Heart right ventricle (tissue), 16 donors: ENCODE results near the gene SOHLH2. TPM values are rescaled to one million over a fixed set of nuclear protein-coding genes. Genes with fewer than 3 reads are reported as not detected.

Experiments
- ATAC-seq, 8 donors: fragments of 200-7000 bp; cut with Tn5 transposase; one replicate each; pipeline ENCODE4 v1.9.1; 2020; ENCODE audit warnings: mild to moderate bottlenecking in 8 of 8, moderate library complexity in 8 of 8, moderate number of reproducible peaks in 1 of 8
- DNase-seq, 2 donors: peaks; one replicate each; pipeline ENCODE4 v3.0.0-alpha.2; 2020
- H3K27ac ChIP-seq, 10 donors: fragments of 200-600 bp; sonication (generic) in 2 of 10; one replicate each; pipeline versions ENCODE4 v1.5.0 to v1.8.0; 2020 to 2022; ENCODE audit warnings: mild to moderate bottlenecking in 3 of 10
- H3K27me3 ChIP-seq, 7 donors: fragments of 200-600 bp; one replicate each; pipeline ENCODE4 v1.8.0; 2021 to 2022; ENCODE audit warnings: mild to moderate bottlenecking in 2 of 7
- H3K36me3 ChIP-seq, 9 donors: fragments of 200-600 bp; sonication (generic) in 1 of 9; one replicate each; pipeline versions ENCODE4 v1.5.0 to v1.8.0; 2020 to 2022; ENCODE audit warnings: mild to moderate bottlenecking in 2 of 9
- H3K4me1 ChIP-seq, 9 donors: fragments of 200-600 bp; sonication (generic) in 1 of 9; one replicate each; pipeline versions ENCODE4 v1.5.0 to v1.8.0; 2020 to 2022; ENCODE audit warnings: mild to moderate bottlenecking in 4 of 9
- H3K4me3 ChIP-seq, 10 donors: fragments of 200-600 bp; sonication (generic) in 2 of 10; one replicate each; pipeline versions ENCODE4 v1.5.0 to v1.8.0; 2020 to 2022; ENCODE audit warnings: mild to moderate bottlenecking in 7 of 10, moderate library complexity in 2 of 10
- H3K9me3 ChIP-seq, 11 donors: fragments of 200-600 bp in 10 of 11; sonication (generic) in 2 of 11; one replicate each; pipeline versions ENCODE4 v1.5.0 to v1.8.0; 2013 to 2022; ENCODE audit warnings: mild to moderate bottlenecking in 2 of 11, control low read depth in 1 of 11, moderate library complexity in 1 of 11
- CTCF ChIP-seq, 9 donors: fragments of 200-600 bp; sonication (generic) in 2 of 9; IDR thresholded peaks; one replicate each; pipeline versions ENCODE4 v1.5.0 to v1.8.0; 2021 to 2022; ENCODE audit warnings: antibody characterized with exemption in 9 of 9, mild to moderate bottlenecking in 5 of 9, moderate library complexity in 1 of 9
- WGBS, 2 donors: extraction: QIAGEN DNeasy Blood & Tissue Kit; methylation state at CpG; one replicate each; pipeline ENCODE4 v1.1.7; 2013; ENCODE audit warnings: inconsistent platforms in 1 of 2; 5-methylcytosine and 5-hydroxymethylcytosine counted together
- intact Hi-C, 10 donors: fragments of 100-400 bp; cut with DNase I; formaldehyde crosslinking; loops; one replicate each; pipeline versions ENCODE4 v1.11.1 to v1.14.2; 2022
- polyA plus RNA-seq, 2 donors: library from polyadenylated mRNA; stranded (reverse); fragments of 200-250 nt; gene quantifications; one replicate each; pipeline ENCODE4 v1.2.3, GENCODE V29; 2013
- total RNA-seq, 10 donors: library from RNA; stranded (reverse); fragmentation: NEBNext Ultra II Directional in 3 of 10; extraction: Animal tissue kit (Norgen Biotek cat#: 25700) in 3 of 10; gene quantifications; one replicate each; pipeline versions ENCODE4 v1.2.1 to v1.2.4, GENCODE V29; 2021 to 2023
- donor health status: Arrhythmogenic right ventricular cardiomyopathy.
- donor health status: ischemic (EF 13 %, LVEDD 7.1; RV severe dilation, severe dysfunction).
- donor health status: healthy with polysubstance abuse.
- donor health status: DM: no; HTN: yes; CAD: no.
- donor health status: DM: no; HTN: no; CAD: no.
- donor health status: ischemic (EF 25% LVEDD 6.9; RV normal size, moderate dysfunction).
- donor health status: ischemic (EF 25% LVEDD 5.7; RV mildly dilated, moderate dysfunction).
- donor health status: healthy.
- donor health status: DM: yes; HTN: yes; CAD: no.
- donor health status: Ischemic cardiomyopathy.
- donor health status: ischemic (EF 35%, LVEDD 5.7; RV mildly dilated, moderate dysfunction).
- donor health status: nonischemic (EF 11% LVEDD 7.7; RV severe dilation, severe dysfunction).
- donor health status: DM: yes; HTN: yes; CAD: no.
- donor health status: PGD.
- donor health status: ischemic (EF 29% LVEDD 5.4; RV normal size, mild dysfunction).
- donor health status: nonischemic (EF 23%, LVEDD 6.1; RV moderate dilation, normal function).

The SOHLH2 gene
- total and polyA plus RNA-seq, 12 donors: 0.10 to 3.0 (median 0.79) TPM; not detected in 2

- no peak for TF ChIP-seq CTCF (IDR thresholded peaks at IDR 0.05)
- H3K9me3 ChIP-seq: no peaks in the 10 kb centered on the region
- no peaks in the 10 kb centered on the region for H3K27me3 ChIP-seq
- H3K4me3 ChIP-seq: no peak overlapping the region
- DNase-seq (no peak), ATAC-seq (no peak)
- no peaks in the 10 kb centered on the region for H3K4me1 ChIP-seq
- H3K36me3 ChIP-seq: no peaks in the 10 kb centered on the region
- H3K27ac ChIP-seq: no peak overlapping the region
- 65 to 80% methylated on average over 4 of the region's 4 CpGs for WGBS, 2 donors
- intact Hi-C loops: loop anchor here in 1 of 10 donors (5.0 kb wide), 1 partner anchor 56 kb away; no protein-coding TSS in a partner anchor
Observed at GRCh38 chr13:36211567-36211966, 2.8 kb downstream of the SOHLH2 start.

- TF ChIP-seq CTCF (IDR thresholded peaks at IDR 0.05): no peak
- DNase-seq (no peak), ATAC-seq (no peak)
- H3K9me3 ChIP-seq: no peaks in the 10 kb centered on the region
- no peak overlapping the region for H3K4me3 ChIP-seq
- H3K4me1 ChIP-seq: no peaks in the 10 kb centered on the region
- intact Hi-C loops: loop anchor here in 1 of 10 donors (5.0 kb wide), 1 partner anchor 57 kb away; no protein-coding TSS in a partner anchor
- 85% methylated on average over 4 of the region's 4 CpGs for WGBS, 2 donors
- no peaks in the 10 kb centered on the region for H3K36me3 ChIP-seq
- H3K27ac ChIP-seq: no peak overlapping the region
- H3K27me3 ChIP-seq: no peaks in the 10 kb centered on the region
Observed at GRCh38 chr13:36210738-36211137, 3.6 kb downstream of the SOHLH2 start.

- Histone ChIP-seq H3K27ac (no peak overlapping the region), H3K4me3 (no peak overlapping the region), H3K4me1 (no peaks in the 10 kb centered on the region), H3K27me3 (no peaks in the 10 kb centered on the region), H3K9me3 (no peaks in the 10 kb centered on the region), H3K36me3 (no peaks in the 10 kb centered on the region)
- intact Hi-C loops: loop anchor here in 1 of 10 donors (5.0 kb wide), 1 partner anchor 230 kb away; no protein-coding TSS in a partner anchor
- ATAC-seq (no peak), DNase-seq (no peak)
- TF ChIP-seq CTCF (IDR thresholded peaks at IDR 0.05): peak in 4 of 9 donors; percentile 5 to 35 (median 18)
- WGBS, 2 donors: 80 to 85% methylated on average over 5 of the region's 5 CpGs
Observed at GRCh38 chr13:36207672-36208071, 6.7 kb downstream of the SOHLH2 start.

GRCh38 chr13:36193151-36193855, 21.1 kb downstream of the SOHLH2 start:
- no peak for DNase-seq
- Histone ChIP-seq H3K36me3 (no peaks in the 10 kb centered on the region), H3K9me3 (no peaks in the 10 kb centered on the region), H3K4me3 (no peak overlapping the region), H3K27ac (no peak overlapping the region), H3K4me1 (peaks cover 0 to 4% (median 0%) of the 10 kb centered on the region in 9 donors), H3K27me3 (no peaks in the 10 kb centered on the region)
- ATAC-seq: no peak
- no peak for TF ChIP-seq CTCF (IDR thresholded peaks at IDR 0.05)
- 86 to 89% methylated on average over 1 of the region's 1 CpG for WGBS, 2 donors
- intact Hi-C loops: no loop called here
